ENCODE measurements around the gene PIF1.

PIF1 gene

GRCh38 chr15:64810497-64811326 lies 14.7 kb downstream of the PIF1 start:
- DNase-seq (ENCODE audit: low read depth, low spot score), result no peak
- CTCF ChIA-PET, result interaction anchor here (0.6 to 16.1 kb wide), 38 partner anchors 9 to 354 kb away, joined by 3 to 231 read pairs (median 5); no protein-coding TSS in a partner anchor
- H3K4me3 ChIP-seq (ENCODE audit: low read depth, low read length), result no peak overlapping the region
- TF ChIP-seq, protein P1, sequence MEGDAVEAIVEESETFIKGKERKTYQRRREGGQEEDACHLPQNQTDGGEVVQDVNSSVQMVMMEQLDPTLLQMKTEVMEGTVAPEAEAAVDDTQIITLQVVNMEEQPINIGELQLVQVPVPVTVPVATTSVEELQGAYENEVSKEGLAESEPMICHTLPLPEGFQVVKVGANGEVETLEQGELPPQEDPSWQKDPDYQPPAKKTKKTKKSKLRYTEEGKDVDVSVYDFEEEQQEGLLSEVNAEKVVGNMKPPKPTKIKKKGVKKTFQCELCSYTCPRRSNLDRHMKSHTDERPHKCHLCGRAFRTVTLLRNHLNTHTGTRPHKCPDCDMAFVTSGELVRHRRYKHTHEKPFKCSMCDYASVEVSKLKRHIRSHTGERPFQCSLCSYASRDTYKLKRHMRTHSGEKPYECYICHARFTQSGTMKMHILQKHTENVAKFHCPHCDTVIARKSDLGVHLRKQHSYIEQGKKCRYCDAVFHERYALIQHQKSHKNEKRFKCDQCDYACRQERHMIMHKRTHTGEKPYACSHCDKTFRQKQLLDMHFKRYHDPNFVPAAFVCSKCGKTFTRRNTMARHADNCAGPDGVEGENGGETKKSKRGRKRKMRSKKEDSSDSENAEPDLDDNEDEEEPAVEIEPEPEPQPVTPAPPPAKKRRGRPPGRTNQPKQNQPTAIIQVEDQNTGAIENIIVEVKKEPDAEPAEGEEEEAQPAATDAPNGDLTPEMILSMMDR (IDR thresholded peaks at IDR 0.05; ENCODE audit: insufficient read depth, low read length, missing control alignments), result no peak
- POLR2A ChIA-PET, result interaction anchor here (0.7 to 0.8 kb wide), 2 partner anchors 9 to 211 kb away, joined by 3 read pairs; no protein-coding TSS in a partner anchor

GRCh38 chr15:64809649-64810496 lies 15.6 kb downstream of the PIF1 start:
- ChIA-PET CTCF (interaction anchor here (0.7 to 16.1 kb wide), 46 partner anchors 8 to 355 kb away, joined by 3 to 231 read pairs (median 5); no protein-coding TSS in a partner anchor), POLR2A (interaction anchor here (0.8 kb wide), 1 partner anchor 8 kb away, joined by 3 read pairs; no protein-coding TSS in a partner anchor)
- no peak for DNase-seq (ENCODE audit: low read depth, low spot score)
- H3K4me3 ChIP-seq (ENCODE audit: low read depth, low read length), result no peak overlapping the region
- TF ChIP-seq, protein P1 (IDR thresholded peaks at IDR 0.05; ENCODE audit: insufficient read depth, low read length, missing control alignments), result peak; percentile 95

DNA sequence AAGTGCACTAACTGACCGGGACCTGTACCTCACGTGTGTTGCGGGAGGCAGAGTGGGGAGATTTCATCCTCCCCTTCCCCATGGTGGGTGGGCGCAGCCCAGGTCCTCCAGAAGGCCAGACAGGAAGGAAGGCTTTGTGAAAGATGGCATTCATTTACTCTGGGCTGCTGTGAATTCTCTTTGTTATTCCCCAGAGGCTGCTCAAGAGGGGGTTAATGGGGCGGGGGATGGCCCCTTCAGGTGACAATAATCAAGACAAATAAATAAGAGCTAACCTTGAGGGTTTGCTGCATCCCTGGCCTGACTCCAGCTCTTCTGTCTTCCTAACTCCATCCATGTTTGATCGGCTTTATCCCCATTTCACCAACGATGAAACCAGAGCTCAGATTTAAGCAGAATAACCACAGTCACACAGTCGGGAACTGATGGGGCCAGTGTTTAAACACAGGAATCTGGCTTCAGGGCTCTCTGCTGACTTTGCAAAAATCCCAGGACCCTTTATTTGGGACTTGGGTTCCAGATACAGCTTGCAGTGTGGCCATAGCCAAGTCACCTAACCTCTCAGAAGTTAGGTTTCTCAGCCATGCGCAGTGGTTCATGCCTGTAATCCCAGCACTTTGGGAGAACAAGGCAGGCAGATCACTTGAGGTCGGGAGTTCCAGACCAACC lies 16.5 kb downstream of the PIF1 start:
- POLR2A ChIA-PET, result no interaction called here
- H3K4me3 ChIP-seq (ENCODE audit: low read depth, low read length), result no peak overlapping the region

DNA sequence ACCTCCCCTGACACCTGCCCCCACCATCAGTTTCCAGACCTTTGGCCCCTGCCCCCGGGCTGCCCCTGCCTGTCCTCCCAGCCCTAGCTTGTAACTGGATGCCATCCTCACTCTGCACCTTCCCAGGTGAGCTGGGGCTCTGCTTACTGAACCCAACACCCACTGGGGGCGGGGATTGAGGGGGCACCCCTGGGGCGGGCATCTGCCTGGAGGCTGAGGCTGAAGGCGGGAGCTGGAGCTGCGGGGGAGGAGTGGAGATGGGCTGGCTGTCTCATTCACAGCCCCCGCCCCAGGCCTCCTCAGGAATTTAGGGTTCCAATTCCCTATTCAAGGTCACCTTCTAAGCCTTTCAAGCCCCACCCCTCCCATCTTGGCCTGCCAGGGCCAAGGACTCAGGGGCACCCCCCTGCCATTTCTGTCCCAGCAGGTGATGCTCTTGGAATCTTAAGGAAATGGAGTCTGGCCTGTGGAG lies 17.7 kb downstream of the PIF1 start:
- ChIA-PET POLR2A (no interaction called here), CTCF (interaction anchor here (2.0 to 16.1 kb wide), 5 partner anchors 7 to 98 kb away, joined by 9 to 231 read pairs (median 33); no protein-coding TSS in a partner anchor)
- H3K4me3 ChIP-seq (ENCODE audit: low read depth, low read length), result no peak overlapping the region
- TF ChIP-seq, protein P1 (IDR thresholded peaks at IDR 0.05; ENCODE audit: insufficient read depth, low read length, missing control alignments), result no peak
- no peak for DNase-seq (ENCODE audit: low read depth, low spot score)

More for the DNA sequence above, 16.5 kb downstream of the PIF1 start:
- DNase-seq (ENCODE audit: low read depth, low spot score), result no peak
- TF ChIP-seq, protein P1 (IDR thresholded peaks at IDR 0.05; ENCODE audit: insufficient read depth, low read length, missing control alignments), result no peak
- CTCF ChIA-PET, result interaction anchor here (0.7 to 16.1 kb wide), 28 partner anchors 7 to 183 kb away, joined by 3 to 231 read pairs (median 6); no protein-coding TSS in a partner anchor

DNA sequence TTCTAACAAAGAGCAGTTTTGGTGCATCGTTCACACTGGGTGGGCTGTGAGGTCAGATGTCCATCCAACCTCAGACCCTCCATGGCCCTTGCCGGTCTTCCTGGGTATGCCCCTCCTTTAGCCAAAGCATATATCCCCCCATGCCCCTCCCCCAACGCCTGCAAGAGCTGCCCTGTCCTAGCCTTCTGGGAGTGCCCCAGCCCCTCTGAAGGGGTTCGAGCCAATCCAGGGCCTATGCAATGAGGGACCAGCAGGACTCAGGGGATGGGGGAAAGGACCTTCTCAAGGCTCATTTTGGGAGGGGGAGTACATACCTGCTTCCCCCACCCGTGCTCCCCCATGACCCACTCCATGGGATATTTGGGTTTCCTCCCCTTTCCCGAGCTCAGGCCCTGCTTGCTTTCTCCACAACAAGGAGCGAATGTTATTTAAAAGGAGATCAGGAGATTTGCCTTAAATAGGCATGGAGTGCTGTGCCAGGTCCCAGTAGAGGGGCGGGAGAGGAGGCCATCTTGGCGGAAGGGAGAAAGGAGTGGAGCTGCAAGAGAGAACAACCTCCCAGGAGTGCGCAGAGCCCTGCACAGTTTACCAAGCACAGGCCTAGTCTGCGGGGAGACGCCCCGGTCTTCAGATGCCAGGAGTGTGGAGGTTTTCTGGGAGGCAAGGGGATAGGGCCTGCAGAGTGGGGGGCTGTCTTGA lies 18.2 kb downstream of the PIF1 start:
- ChIA-PET CTCF (interaction anchor here (1.2 to 16.1 kb wide), 6 partner anchors 8 to 99 kb away, joined by 3 to 231 read pairs (median 24); no protein-coding TSS in a partner anchor), POLR2A (no interaction called here)
- DNase-seq (ENCODE audit: low read depth, low spot score), result no peak
- TF ChIP-seq, protein P1 (IDR thresholded peaks at IDR 0.05; ENCODE audit: insufficient read depth, low read length, missing control alignments), result no peak
- H3K4me3 ChIP-seq (ENCODE audit: low read depth, low read length), result no peak overlapping the region

Measured in AG04449 (cell line).